ENCODE data around the gene SMAD6. TPM values are rescaled to one million over a fixed set of nuclear protein-coding genes. Genes with fewer than 3 reads are reported as not detected.

Gene SMAD6
- polyA plus RNA-seq, 3 donors, result 23.0 to 29.1 (median 23.0) TPM

- DNase-seq (ENCODE audit: low read depth in 3 of 3, low spot score in 2 of 3), result peak in 1 of 3 donors; percentile 47
Measured at GRCh38 chr15:66701422-66702034, 508 bp upstream of the SMAD6 start.

- no peak for DNase-seq (ENCODE audit: low read depth in 3 of 3, low spot score in 2 of 3)
Measured at GRCh38 chr15:66702787-66703539, 927 bp downstream of the SMAD6 start.

- no peak for DNase-seq (ENCODE audit: low read depth in 3 of 3, low spot score in 2 of 3)
Measured at GRCh38 chr15:66703540-66703941, 1.5 kb downstream of the SMAD6 start.

- DNase-seq (ENCODE audit: low read depth in 3 of 3, low spot score in 2 of 3), result no peak
Measured at GRCh38 chr15:66704019-66704802, 2.2 kb downstream of the SMAD6 start.

GRCh38 chr15:66704803-66705153 lies 2.7 kb downstream of the SMAD6 start:
- DNase-seq (ENCODE audit: low read depth in 3 of 3, low spot score in 2 of 3), result no peak

DNA sequence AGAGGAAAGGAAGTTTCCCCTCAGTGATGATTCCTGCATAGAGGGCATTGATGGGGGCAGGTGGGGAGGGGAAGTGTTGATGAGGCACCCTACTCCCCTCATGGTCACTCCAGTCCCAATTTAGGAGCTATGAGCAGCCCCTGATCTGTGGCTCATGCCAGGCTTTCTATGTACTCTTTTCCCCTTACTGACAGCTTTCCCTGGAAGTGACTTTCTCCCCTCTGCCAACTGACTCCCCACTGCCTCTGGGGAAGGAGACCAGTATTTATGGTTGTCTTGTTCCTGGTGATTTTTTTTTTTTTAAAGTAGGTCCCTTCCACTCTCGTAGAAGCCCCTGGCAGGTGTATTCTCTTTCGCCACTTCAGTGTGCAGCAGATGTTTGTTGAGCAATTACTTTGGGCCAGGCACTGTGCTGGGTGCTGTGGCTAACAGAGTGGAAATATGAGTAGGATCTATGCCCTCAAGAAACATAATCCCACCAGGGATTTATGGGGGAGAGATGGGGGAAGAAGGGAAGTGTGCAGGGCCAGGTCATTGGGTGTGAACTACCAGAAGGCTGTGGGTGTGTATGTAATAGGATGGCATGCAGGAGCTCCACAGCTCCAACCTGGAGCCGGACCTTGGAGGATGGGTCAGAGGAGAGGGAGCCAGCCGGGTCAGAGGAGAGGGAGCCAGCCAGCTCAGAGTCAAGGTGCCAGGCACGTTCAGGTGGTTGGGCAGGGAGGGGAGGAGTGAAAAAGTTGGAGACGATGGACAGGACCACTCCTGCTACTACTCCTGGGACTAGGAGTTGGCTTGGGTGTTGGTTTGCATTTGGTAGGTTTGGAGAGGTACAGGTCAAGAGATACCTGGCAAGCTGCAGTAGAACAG lies 3.5 kb downstream of the SMAD6 start:
- DNase-seq (ENCODE audit: low read depth in 3 of 3, low spot score in 2 of 3), result no peak

DNA sequence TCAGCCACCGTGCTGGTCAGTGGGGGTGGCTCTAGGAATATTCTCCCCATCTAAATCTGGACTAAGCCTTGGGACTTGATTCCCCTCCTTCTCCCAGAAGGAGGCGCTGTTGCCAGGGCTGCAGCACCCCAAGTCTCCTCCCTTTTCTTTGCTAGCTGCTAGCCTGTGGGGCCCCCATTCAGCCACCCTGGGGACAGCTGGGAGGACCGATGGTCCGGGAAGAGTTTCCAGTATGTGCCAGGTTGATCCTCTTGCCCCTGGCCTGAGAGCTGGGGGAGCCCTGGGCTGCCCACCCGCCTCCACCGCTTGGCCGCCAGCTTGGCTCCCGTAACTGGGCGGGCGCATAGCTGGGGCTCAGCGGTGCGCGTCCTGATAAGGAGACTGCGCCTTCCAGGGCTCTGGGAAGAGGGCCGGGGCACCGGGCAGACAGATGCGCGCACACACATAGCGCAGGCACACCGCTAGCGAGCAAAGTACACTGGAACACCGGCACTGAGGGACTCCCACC lies 4.2 kb downstream of the SMAD6 start:
- no peak for DNase-seq (ENCODE audit: low read depth in 3 of 3, low spot score in 2 of 3)

DNA sequence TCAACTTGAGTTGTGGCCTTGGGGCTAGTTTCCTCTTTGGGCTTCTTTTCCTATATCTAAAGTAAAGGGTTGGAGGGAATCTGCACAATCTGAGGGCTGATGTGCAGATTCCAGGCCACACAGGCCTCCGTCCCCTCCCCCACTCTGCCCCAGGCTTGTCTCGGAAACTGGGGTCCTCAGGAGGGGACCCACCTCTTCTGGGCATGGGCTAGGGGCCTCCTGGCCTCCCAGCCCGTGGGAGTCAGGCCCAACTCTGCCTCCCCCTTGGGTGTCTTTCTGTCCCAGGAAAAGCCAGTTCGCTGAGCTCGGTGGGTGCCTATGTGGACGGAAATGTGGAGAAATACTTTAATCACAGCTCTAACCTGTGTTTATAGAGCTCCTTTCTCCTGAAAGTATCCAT lies 4.8 kb downstream of the SMAD6 start:
- no peak for DNase-seq (ENCODE audit: low read depth in 3 of 3, low spot score in 2 of 3)

GRCh38 chr15:66707310-66708082 lies 5.5 kb downstream of the SMAD6 start:
- no peak for DNase-seq (ENCODE audit: low read depth in 3 of 3, low spot score in 2 of 3)

DNA sequence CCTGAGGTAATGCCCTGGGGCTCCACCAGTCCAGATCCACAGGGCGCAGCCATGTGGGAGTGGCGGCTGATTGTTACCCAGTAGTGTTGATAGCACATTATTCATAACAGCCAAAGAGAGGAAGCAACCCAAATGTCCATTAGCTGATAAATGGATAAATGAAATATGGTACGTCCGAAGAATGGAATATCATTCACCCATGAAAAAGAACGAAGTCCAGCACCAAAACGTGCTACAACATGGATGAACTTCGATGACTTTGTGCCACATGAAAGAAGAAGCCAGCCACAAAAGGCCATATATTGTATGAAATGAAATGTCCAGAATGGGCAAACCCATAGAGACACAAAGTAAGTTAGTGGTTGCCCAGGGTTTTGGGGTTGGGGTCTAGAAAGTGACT lies 6.4 kb downstream of the SMAD6 start:
- no peak for DNase-seq (ENCODE audit: low read depth in 3 of 3, low spot score in 2 of 3)

- no peak for DNase-seq (ENCODE audit: low read depth in 3 of 3, low spot score in 2 of 3)
Measured at GRCh38 chr15:66709884-66710283, 7.8 kb downstream of the SMAD6 start.

DNA sequence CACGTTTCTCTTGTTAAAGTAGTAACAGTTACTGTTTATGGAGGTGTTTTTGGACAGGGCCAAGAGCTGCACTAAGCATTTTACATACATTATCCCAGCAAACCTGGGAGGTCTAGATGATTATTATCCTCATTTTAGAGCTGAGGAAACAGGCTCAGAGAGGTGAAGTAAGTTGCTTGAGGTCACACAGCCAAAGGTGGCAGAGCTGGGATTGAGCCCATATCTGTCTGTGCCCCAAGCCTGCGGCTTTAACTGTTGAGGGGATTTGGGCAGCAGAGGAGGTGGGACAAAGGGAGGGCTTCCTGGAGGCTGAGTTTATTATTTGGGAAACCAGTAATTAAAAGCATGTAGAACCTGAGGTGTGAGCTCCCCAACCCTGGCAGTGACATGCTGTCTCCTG lies 9.2 kb downstream of the SMAD6 start:
- DNase-seq (ENCODE audit: low read depth in 3 of 3, low spot score in 2 of 3), result no peak

GRCh38 chr15:66711862-66712261 lies 9.8 kb downstream of the SMAD6 start:
- no peak for DNase-seq (ENCODE audit: low read depth in 3 of 3, low spot score in 2 of 3)

GRCh38 chr15:66713843-66714508 lies 11.9 kb downstream of the SMAD6 start:
- no peak for DNase-seq (ENCODE audit: low read depth in 3 of 3, low spot score in 2 of 3)

DNA sequence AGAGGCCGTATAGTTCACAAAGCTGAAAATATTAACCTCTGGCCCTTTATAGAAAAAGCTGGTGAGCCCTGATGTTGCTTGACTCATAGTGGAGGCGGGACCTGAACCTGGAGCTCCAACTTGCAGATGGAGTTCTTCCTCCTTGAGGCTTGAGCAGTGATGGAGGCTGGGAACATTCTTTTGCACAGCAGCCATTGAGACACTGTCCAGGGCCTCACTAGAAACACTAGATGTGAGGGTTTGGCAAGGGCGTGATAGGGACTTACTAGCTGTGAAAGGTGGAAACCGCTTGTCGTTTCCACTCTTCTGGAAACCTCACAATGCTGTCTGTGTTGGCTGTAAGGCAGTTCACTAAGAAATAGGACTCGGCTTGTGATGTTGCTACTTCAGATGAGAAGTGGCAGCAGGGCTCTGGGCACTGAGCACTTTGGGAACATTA lies 12.5 kb downstream of the SMAD6 start:
- no peak for DNase-seq (ENCODE audit: low read depth in 3 of 3, low spot score in 2 of 3)

GRCh38 chr15:66715181-66715624 lies 13.2 kb downstream of the SMAD6 start:
- no peak for DNase-seq (ENCODE audit: low read depth in 3 of 3, low spot score in 2 of 3)

DNA sequence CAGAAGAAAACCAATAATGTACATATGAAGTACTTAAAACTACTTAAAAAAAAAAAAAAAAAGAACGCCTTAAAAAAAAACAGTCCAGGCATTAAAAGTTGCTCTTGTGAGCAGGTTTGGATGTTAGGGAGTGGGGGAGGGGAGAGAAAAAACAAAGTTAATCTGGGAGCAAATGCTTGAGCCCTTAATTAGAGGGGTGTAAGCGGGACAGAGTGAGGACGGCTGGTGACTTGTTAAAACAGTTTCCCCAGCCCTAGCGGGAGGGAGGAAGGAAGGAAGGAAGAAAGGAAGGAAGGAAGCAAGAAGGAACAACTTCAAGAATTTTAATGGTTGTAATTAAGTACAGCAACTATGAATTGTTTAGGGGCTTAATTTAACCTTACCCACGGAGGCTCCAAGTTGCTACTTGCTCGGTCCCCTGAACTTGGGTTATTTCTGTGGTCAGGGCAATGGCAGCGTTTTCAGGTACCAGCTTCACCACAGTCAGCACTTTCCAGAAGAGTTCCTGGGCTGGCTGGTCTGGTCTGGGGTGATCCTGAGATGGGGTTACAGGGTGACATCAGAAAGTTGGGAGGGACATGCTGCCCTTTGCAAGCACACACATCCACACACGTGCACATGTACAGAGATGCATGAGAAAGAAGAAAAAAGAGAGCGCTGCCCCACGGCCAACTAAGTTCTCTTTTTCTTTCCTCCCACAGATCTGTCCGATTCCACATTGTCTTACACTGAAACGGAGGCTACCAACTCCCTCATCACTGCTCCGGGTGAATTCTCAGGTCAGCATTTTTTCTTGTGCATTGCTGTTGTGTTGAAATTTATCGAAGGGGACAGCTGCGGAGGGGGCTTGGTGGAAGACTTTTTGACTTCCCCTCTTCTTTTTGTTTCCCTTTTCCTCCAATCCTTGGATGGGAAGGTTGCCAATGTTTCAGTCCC lies 14.0 kb downstream of the SMAD6 start:
- DNase-seq (ENCODE audit: low read depth in 3 of 3, low spot score in 2 of 3), result no peak

DNA sequence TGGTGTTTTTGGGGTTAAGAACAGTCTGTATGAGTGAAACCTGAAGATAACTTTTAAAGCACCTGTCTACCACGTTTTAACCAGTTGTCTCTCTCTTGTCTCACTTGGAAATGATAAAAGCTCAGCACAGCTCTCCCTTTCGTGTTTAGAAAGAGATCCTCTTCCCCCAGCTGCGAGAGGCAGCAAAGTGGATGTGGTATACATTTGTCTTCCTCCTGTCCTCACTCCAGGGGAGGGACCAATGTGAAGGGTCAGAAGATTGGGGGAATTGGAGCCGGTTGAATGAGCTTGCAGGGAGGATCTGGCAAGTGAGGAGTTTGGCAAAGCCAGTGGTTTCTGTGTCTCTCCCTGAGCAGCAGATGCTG lies 14.6 kb downstream of the SMAD6 start:
- no peak for DNase-seq (ENCODE audit: low read depth in 3 of 3, low spot score in 2 of 3)
